H1 (cell line): ENCODE data around the gene UBR3. TPM values are rescaled to one million over a fixed set of nuclear protein-coding genes. Genes with fewer than 3 reads are reported as not detected.

ENCODE experiments used
- CTCF ChIA-PET: fragments of 300-600 bp; sonication (Branson Sonifier 250); formaldehyde crosslinking; loops from one replicate; lab custom pipeline; 2021; ENCODE audit not compliant: partially characterized antibody; lab: Charles Lee
- POLR2A ChIA-PET: fragments of 300-600 bp; sonication (Branson Sonifier 250); formaldehyde crosslinking; loops from one replicate; lab custom pipeline; 2021; ENCODE audit warnings: inconsistent platforms; ENCODE audit not compliant: partially characterized antibody; lab: Charles Lee
- DNase-seq, 2 experiments: peaks; one replicate each; pipeline versions ENCODE4 v3.0.0 to v3.0.0-alpha.2; 2010 to 2022; ENCODE audit warnings: low spot score in 2 of 2, low read depth in 1 of 2, mixed read lengths in 1 of 2
- FAIRE-seq: peaks from 2 replicates; lab custom pipeline; 2011; peaks lifted over from hg19 to GRCh38; lab: Jason Lieb, UNC
- H2AFZ ChIP-seq: 2 replicates; pipeline ENCODE4 v1.8.1; 2012; ENCODE audit warnings: low read length, inconsistent platforms
- H2AK5ac ChIP-seq: 2 replicates; pipeline ENCODE4 v1.6.1; 2013; ENCODE audit warnings: low read depth, low read length
- H2BK120ac ChIP-seq: replicated peaks from 2 replicates; pipeline ENCODE3; 2013; ENCODE audit warnings: low read depth, low read length, inconsistent platforms
- H2BK12ac ChIP-seq: 2 replicates; pipeline ENCODE4 v1.6.1; 2013; ENCODE audit warnings: low read depth, low read length
- H2BK15ac ChIP-seq: 2 replicates; pipeline ENCODE4 v1.6.1; 2013; ENCODE audit warnings: low read length
- H2BK20ac ChIP-seq: 2 replicates; pipeline ENCODE4 v1.6.1; 2013; ENCODE audit warnings: low read length
- H2BK5ac ChIP-seq: 2 replicates; pipeline ENCODE4 v1.6.1; 2013; ENCODE audit warnings: low read depth, low read length
- H3K14ac ChIP-seq: 2 replicates; pipeline ENCODE4 v1.6.1; 2013; ENCODE audit warnings: inconsistent platforms; ENCODE audit not compliant: insufficient read length
- H3K18ac ChIP-seq: 2 replicates; pipeline ENCODE4 v1.6.1; 2013; ENCODE audit warnings: low read length; ENCODE audit errors: extremely low read depth
- H3K23ac ChIP-seq: 2 replicates; pipeline ENCODE4 v1.6.1; 2013; ENCODE audit warnings: inconsistent platforms; ENCODE audit not compliant: insufficient read length
- H3K23me2 ChIP-seq: 2 replicates; pipeline ENCODE4 v1.6.1; 2013; ENCODE audit warnings: low read depth, low read length
- H3K27ac ChIP-seq: 2 replicates; pipeline ENCODE4 v1.6.1; 2011; ENCODE audit warnings: low read depth, low read length, inconsistent platforms
- H3K27me3 ChIP-seq, 4 experiments: replicated peaks in 1 of 4; 1 replicate in 1 of 4; 2 replicates in 3 of 4; pipeline versions ENCODE4 v1.6.1 to v1.8.1; 2011 to 2013; ENCODE audit warnings: low read length in 3 of 4, mild to moderate bottlenecking in 3 of 4, inconsistent platforms in 2 of 4, mixed read lengths in 2 of 4, moderate library complexity in 1 of 4; ENCODE audit not compliant: control insufficient read depth in 3 of 4, insufficient read depth in 3 of 4; ENCODE audit errors: extremely low read depth in 1 of 4
- H3K36me3 ChIP-seq, 4 experiments: 2 replicates each; pipeline versions ENCODE4 v1.6.1 to v1.8.1; 2011 to 2013; ENCODE audit warnings: mild to moderate bottlenecking in 4 of 4, low read length in 3 of 4, moderate library complexity in 2 of 4, control low read depth in 1 of 4, inconsistent platforms in 1 of 4; ENCODE audit not compliant: insufficient read depth in 4 of 4, control insufficient read depth in 2 of 4
- H3K4ac ChIP-seq: replicated peaks from 2 replicates; pipeline ENCODE3; 2013; ENCODE audit warnings: low read length, low read depth, mixed read lengths, inconsistent platforms; ENCODE audit not compliant: insufficient read length
- H3K4me1 ChIP-seq, 4 experiments: replicated peaks in 1 of 4; 1 replicate in 1 of 4; 2 replicates in 3 of 4; pipeline versions ENCODE4 v1.6.1 to v1.8.1; 2011 to 2013; ENCODE audit warnings: low read length in 3 of 4, inconsistent platforms in 2 of 4, mixed read lengths in 1 of 4; ENCODE audit not compliant: insufficient read depth in 4 of 4, control insufficient read depth in 3 of 4
- H3K4me2 ChIP-seq, 2 experiments: 2 replicates each; pipeline versions ENCODE4 v1.6.1 to v1.8.1; 2011 to 2013; ENCODE audit warnings: low read depth in 2 of 2, low read length in 2 of 2, control low read depth in 1 of 2, inconsistent platforms in 1 of 2, mild to moderate bottlenecking in 1 of 2; ENCODE audit not compliant: insufficient read depth in 1 of 2
- H3K4me3 ChIP-seq, 4 experiments: fragments of 200-600, 300-600 bp in 1 of 4; sonication (generic), shearing (Covaris generic), sonication (Bioruptor Twin) in 1 of 4; 2 replicates each; pipeline versions ENCODE4 v1.5.1 to v1.8.1; 2011 to 2016; ENCODE audit warnings: low read length in 4 of 4, low read depth in 3 of 4, control low read depth in 2 of 4, inconsistent platforms in 2 of 4, mild to moderate bottlenecking in 2 of 4, mixed read lengths in 1 of 4, moderate library complexity in 1 of 4; ENCODE audit not compliant: insufficient read depth in 2 of 4; ENCODE audit errors: extremely low read depth in 1 of 4
- H3K56ac ChIP-seq: replicated peaks from 2 replicates; pipeline ENCODE3; 2013; ENCODE audit warnings: low read depth, mild to moderate bottlenecking, mixed read lengths, low read length, inconsistent platforms; ENCODE audit not compliant: insufficient read length
- H3K79me1 ChIP-seq: 2 replicates; pipeline ENCODE4 v1.6.1; 2013; ENCODE audit warnings: low read depth, low read length, control low read depth
- H3K79me2 ChIP-seq, 2 experiments: 2 replicates each; pipeline versions ENCODE4 v1.6.1 to v1.8.1; 2012 to 2013; ENCODE audit warnings: low read length in 2 of 2, mild to moderate bottlenecking in 2 of 2, inconsistent platforms in 1 of 2; ENCODE audit not compliant: insufficient read depth in 2 of 2, control insufficient read depth in 1 of 2
- H3K9ac ChIP-seq, 4 experiments: replicated peaks in 1 of 4; 1 replicate in 1 of 4; 2 replicates in 3 of 4; pipeline versions ENCODE4 v1.6.1 to v1.8.1; 2011 to 2013; ENCODE audit warnings: low read depth in 3 of 4, low read length in 3 of 4, control low read depth in 2 of 4, mild to moderate bottlenecking in 2 of 4, moderate library complexity in 2 of 4, inconsistent platforms in 1 of 4; ENCODE audit errors: extremely low read depth in 1 of 4
- H3K9me3 ChIP-seq, 2 experiments: 2 replicates each; pipeline versions ENCODE4 v1.6.1 to v1.8.1; 2012 to 2013; ENCODE audit warnings: mild to moderate bottlenecking in 2 of 2, moderate library complexity in 2 of 2, control low read depth in 1 of 2, inconsistent platforms in 1 of 2, low read depth in 1 of 2, low read length in 1 of 2, mixed read lengths in 1 of 2; ENCODE audit not compliant: insufficient read depth in 2 of 2
- H4K20me1 ChIP-seq, 2 experiments: replicated peaks in 1 of 2; 2 replicates each; pipeline versions ENCODE3 to v1.8.1; 2011 to 2013; ENCODE audit warnings: inconsistent platforms in 2 of 2, low read length in 2 of 2, mild to moderate bottlenecking in 1 of 2; ENCODE audit not compliant: insufficient read depth in 2 of 2, control insufficient read depth in 1 of 2
- H4K5ac ChIP-seq: 2 replicates; pipeline ENCODE4 v1.6.1; 2013; ENCODE audit warnings: low read length, low read depth, mixed read lengths, inconsistent platforms; ENCODE audit not compliant: insufficient read length
- H4K8ac ChIP-seq: 2 replicates; pipeline ENCODE4 v1.8.0; 2013; ENCODE audit warnings: mild to moderate bottlenecking, moderate library complexity, low read length, inconsistent platforms; ENCODE audit not compliant: insufficient read depth; ENCODE audit errors: extremely low read depth
- H4K91ac ChIP-seq: replicated peaks from 2 replicates; pipeline ENCODE3; 2013; ENCODE audit warnings: low read length, mixed read lengths, inconsistent platforms; ENCODE audit not compliant: insufficient read length
- EZH2 ChIP-seq: fragments of 200-600 bp; sonication (generic); IDR thresholded peaks from 2 replicates; pipeline ENCODE4 v1.7.1; 2012; ENCODE audit warnings: low read depth, mild to moderate bottlenecking, moderate library complexity, low read length, inconsistent platforms; ENCODE audit not compliant: severe bottlenecking
- SRF ChIP-seq: IDR thresholded peaks from 2 replicates; pipeline ENCODE4 v1.6.1; 2011; ENCODE audit warnings: mild to moderate bottlenecking, low read depth, low read length, moderate library complexity
- ZNF274 ChIP-seq: IDR thresholded peaks from 2 replicates; pipeline ENCODE4 v1.7.0; 2012; ENCODE audit warnings: low read length, borderline replicate concordance; ENCODE audit errors: extremely low read depth
- WGBS, 2 experiments: shearing (Covaris generic) in 1 of 2; methylation state at CpG; one replicate each; pipeline versions ENCODE4 v1.1.6 to v1.1.7; 2013 to 2015; ENCODE audit warnings: low lambda C conversion rate in 2 of 2, mixed read lengths in 2 of 2, inconsistent platforms in 1 of 2, low coverage in 1 of 2, missing lambda C conversion rate in 1 of 2; ENCODE audit not compliant: insufficient replicate concordance in 2 of 2, insufficient coverage in 1 of 2, insufficient read length in 1 of 2; ENCODE audit errors: extremely low coverage in 1 of 2, missing lambda C conversion rate in 1 of 2; 5-methylcytosine and 5-hydroxymethylcytosine counted together
- polyA plus RNA-seq, 7 experiments: library from polyadenylated mRNA; depleted of rRNA in 3 of 7; stranded (reverse) in 5 of 7; unstranded in 2 of 7; fragments of >200 nt in 5 of 7; fragments of 200-250 nt in 2 of 7; gene quantifications; 1 replicate in 5 of 7; 2 replicates in 1 of 7; 4 replicates in 1 of 7; pipeline versions ENCODE4 v1.2.1 to v1.2.3, GENCODE V29; 2011 to 2013; ENCODE audit warnings: missing spikeins in 2 of 7, mixed read lengths in 2 of 7
- total RNA-seq: library from RNA; stranded (reverse); fragmentation: NEBNext Ultra II Directional; extraction: Animal tissue kit (Norgen Biotek cat#: 25700); gene quantifications from 2 replicates; pipeline ENCODE4 v1.2.1, GENCODE V29; 2021

The UBR3 gene
- total and polyA plus RNA-seq, 2 of the 8 experiments (the other 6 are each of a cell fraction or from before 2014, with no cell fraction given), result 3.7 to 17.7 TPM

- Histone ChIP-seq H2BK15ac (no peak overlapping the region), H3K4me1 (peaks cover 0 to 3% (median under 1%) of the 10 kb centered on the region in 4 experiments; a peak in 1 of 7 replicates), H3K56ac (no peak overlapping the region), H2BK12ac (no peak overlapping the region), H3K79me1 (no peaks in the 10 kb centered on the region), H2AFZ (no peak overlapping the region), H4K20me1 (no peaks in the 10 kb centered on the region), H3K4ac (no peak overlapping the region), H4K91ac (no peak overlapping the region), H3K79me2 (no peaks in the 10 kb centered on the region), H3K18ac (no peak overlapping the region), H3K9me3 (no peaks in the 10 kb centered on the region), H2BK5ac (no peak overlapping the region), H3K27me3 (peaks cover 0 to 1% (median 0%) of the 10 kb centered on the region in 4 experiments; a peak in 1 of 7 replicates), H4K8ac (no peak overlapping the region), H3K14ac (no peak overlapping the region), H3K27ac (no peak overlapping the region), H3K36me3 (no peaks in the 10 kb centered on the region), H2BK20ac (no peak overlapping the region), H3K23me2 (no peaks in the 10 kb centered on the region; the same call in 1 of the 2 replicates), H2BK120ac (no peak overlapping the region), H3K4me2 (no peak overlapping the region), H2AK5ac (no peak overlapping the region), H3K23ac (no peak overlapping the region), H3K9ac (no peak overlapping the region), H4K5ac (no peak overlapping the region), H3K4me3 (no peak overlapping the region)
- 91% methylated on average over 4 of the region's 4 CpGs; no CpG with 5 or more reads in 1 of the 2 experiments for WGBS, 2 experiments
- ChIA-PET CTCF (interaction anchor here (1.1 kb wide), 1 partner anchor 48 kb away, joined by 3 read pairs; no protein-coding TSS in a partner anchor), POLR2A (no interaction called here)
- FAIRE-seq (no peak), DNase-seq (no peak)
- TF ChIP-seq EZH2 (no peak), SRF (no peak), ZNF274 (no peak)
Measured at GRCh38 chr2:170012773-170013172, 185.5 kb downstream of the UBR3 start.
